CD14-positive monocyte (primary cell): ENCODE measurements around the gene STX2. TPM values are rescaled to one million over a fixed set of nuclear protein-coding genes. Genes with fewer than 3 reads are reported as not detected.

Experiments used
- DNase-seq, 3 donors: peaks; one replicate each; pipeline ENCODE4 v3.0.0-alpha.2; 2011 to 2022
- H2AFZ ChIP-seq: 2 replicates; pipeline ENCODE4 v1.6.0; 2012; ENCODE audit warnings: mild to moderate bottlenecking, low read depth, low read length, inconsistent platforms; ENCODE audit not compliant: insufficient read depth, poor library complexity, severe bottlenecking
- H3K27ac ChIP-seq, 2 donors: 1 replicate in 1 of 2; 2 replicates in 1 of 2; pipeline ENCODE4 v1.5.1; 2012 to 2013; ENCODE audit warnings: low read length in 2 of 2, control low read depth in 1 of 2, inconsistent platforms in 1 of 2, low read depth in 1 of 2, mild to moderate bottlenecking in 1 of 2
- H3K27me3 ChIP-seq, 2 donors: one replicate each; pipeline versions ENCODE4 v1.6.0 to v1.6.1; 2011 to 2013; ENCODE audit warnings: low read length in 2 of 2; ENCODE audit not compliant: control insufficient read depth in 2 of 2, insufficient read depth in 2 of 2
- H3K36me3 ChIP-seq, 2 donors: replicated peaks in 1 of 2; 1 replicate in 1 of 2; 2 replicates in 1 of 2; pipeline versions ENCODE4 v1.5.1 to v1.6.1; 2012 to 2013; ENCODE audit warnings: low read length in 2 of 2, control low read depth in 1 of 2, inconsistent platforms in 1 of 2, mild to moderate bottlenecking in 1 of 2; ENCODE audit not compliant: insufficient read depth in 2 of 2, control insufficient read depth in 1 of 2
- H3K4me1 ChIP-seq, 2 donors: 1 replicate in 1 of 2; 2 replicates in 1 of 2; pipeline versions ENCODE4 v1.5.1 to v1.6.1; 2012 to 2013; ENCODE audit warnings: low read length in 2 of 2, control low read depth in 1 of 2, inconsistent platforms in 1 of 2, mild to moderate bottlenecking in 1 of 2, moderate library complexity in 1 of 2; ENCODE audit not compliant: insufficient read depth in 2 of 2, control insufficient read depth in 1 of 2
- H3K4me2 ChIP-seq: replicated peaks from 2 replicates; pipeline ENCODE3; 2012; ENCODE audit warnings: low read length, moderate library complexity, mild to moderate bottlenecking; ENCODE audit not compliant: poor library complexity, severe bottlenecking; ENCODE audit errors: extremely low read depth
- H3K4me3 ChIP-seq, 3 experiments: fragments of 200-600 bp in 1 of 3; sonication (generic) in 1 of 3; replicated peaks in 1 of 3; 1 replicate in 2 of 3; 2 replicates in 1 of 3; pipeline ENCODE4 v1.5.1; 2011 to 2013; ENCODE audit warnings: low read length in 3 of 3, mild to moderate bottlenecking in 3 of 3, control low read depth in 2 of 3, low read depth in 2 of 3, inconsistent platforms in 1 of 3, moderate library complexity in 1 of 3
- H3K79me2 ChIP-seq: 2 replicates; pipeline ENCODE4 v1.6.0; 2012; ENCODE audit warnings: mild to moderate bottlenecking, control low read depth, inconsistent platforms, low read length, moderate library complexity; ENCODE audit not compliant: insufficient read depth
- H3K9ac ChIP-seq: 2 replicates; pipeline ENCODE4 v1.6.0; 2017; ENCODE audit warnings: low read length, mild to moderate bottlenecking; ENCODE audit not compliant: insufficient read depth, poor library complexity, severe bottlenecking
- H3K9me3 ChIP-seq, 2 donors: replicated peaks in 1 of 2; 1 replicate in 1 of 2; 2 replicates in 1 of 2; pipeline versions ENCODE4 v1.5.1 to v1.6.1; 2012 to 2013; ENCODE audit warnings: low read length in 2 of 2, control low read depth in 1 of 2; ENCODE audit not compliant: control insufficient read depth in 1 of 2, insufficient read depth in 1 of 2
- H4K20me1 ChIP-seq: 2 replicates; pipeline ENCODE4 v1.6.0; 2012; ENCODE audit warnings: mild to moderate bottlenecking, low read length, control low read depth, moderate library complexity; ENCODE audit not compliant: insufficient read depth
- H3K27ac Mint-ChIP-seq, 7 donors: one replicate each; pipeline ENCODE4 v1.8.0; 2020; ENCODE audit warnings: mild to moderate bottlenecking in 7 of 7, mixed read lengths in 7 of 7, moderate library complexity in 6 of 7, inconsistent platforms in 2 of 7
- H3K27me3 Mint-ChIP-seq, 3 donors: one replicate each; pipeline ENCODE4 v1.8.0; 2021 to 2022; ENCODE audit warnings: low read depth in 3 of 3, mild to moderate bottlenecking in 3 of 3, mixed read lengths in 3 of 3, moderate library complexity in 3 of 3, inconsistent platforms in 1 of 3
- H3K36me3 Mint-ChIP-seq, 2 donors: one replicate each; pipeline ENCODE4 v1.8.0; 2020; ENCODE audit warnings: mixed read lengths in 2 of 2, inconsistent platforms in 1 of 2, mild to moderate bottlenecking in 1 of 2
- H3K4me1 Mint-ChIP-seq: one replicate; pipeline ENCODE4 v1.8.0; 2020; ENCODE audit warnings: mild to moderate bottlenecking, mixed read lengths
- H3K4me3 Mint-ChIP-seq, 2 donors: one replicate each; pipeline ENCODE4 v1.8.0; 2020; ENCODE audit warnings: mild to moderate bottlenecking in 2 of 2, mixed read lengths in 2 of 2, moderate library complexity in 1 of 2
- H3K9me3 Mint-ChIP-seq, 7 donors: one replicate each; pipeline ENCODE4 v1.8.0; 2020 to 2022; ENCODE audit warnings: mixed read lengths in 7 of 7, mild to moderate bottlenecking in 6 of 7, moderate library complexity in 6 of 7, inconsistent platforms in 2 of 7
- CTCF ChIP-seq: fragments of 200-600 bp; IDR thresholded peaks from one replicate; pipeline ENCODE4 v1.8.0; 2022; ENCODE audit warnings: antibody characterized with exemption, mild to moderate bottlenecking
- whole genome bisulfite sequencing: methylation state at CpG from one replicate; pipeline ENCODE4 v1.1.5; 2013; ENCODE audit warnings: missing lambda C conversion rate; ENCODE audit not compliant: insufficient coverage; 5-methylcytosine and 5-hydroxymethylcytosine counted together
- intact Hi-C, 2 donors: fragments of 100-400 bp; cut with micrococcal nuclease; formaldehyde crosslinking; loops; one replicate each; pipeline versions ENCODE4 v1.15.0 to v1.15.1; 2023
- polyA plus RNA-seq, 3 donors: library from polyadenylated mRNA; depleted of rRNA in 1 of 3; unstranded in 2 of 3; stranded (reverse) in 1 of 3; fragments of 300-500 nt in 2 of 3; fragments of >200 nt in 1 of 3; fragmentation: Illumina TruSeq in 2 of 3; gene quantifications; 1 replicate in 2 of 3; 2 replicates in 1 of 3; pipeline ENCODE4 v1.2.3, GENCODE V29; 2012 to 2021

Gene STX2
- polyA plus RNA-seq, 3 donors: 4.8 to 32.9 (median 7.6) TPM

GRCh38 chr12:130775953-130776856 is 62.8 kb downstream of the STX2 start:
- DNase-seq: no peak
- Histone ChIP-seq H3K4me1 (peaks cover 8 to 11% of the 10 kb centered on the region in 2 donors), H4K20me1 (no peaks in the 10 kb centered on the region), H3K9me3 (no peaks in the 10 kb centered on the region), H2AFZ (peak overlapping the region; percentile 54), H3K4me2 (peak overlapping the region; percentile 68), H3K79me2 (no peaks in the 10 kb centered on the region), H3K27ac (no peak overlapping the region), H3K27me3 (peaks cover 4 to 24% of the 10 kb centered on the region in 2 donors), H3K36me3 (no peaks in the 10 kb centered on the region), H3K4me3 (peak overlapping the region in 1 of 3 experiments; percentile 60), H3K9ac (peak overlapping the region; percentile 46)
- Mint-ChIP-seq H3K4me1 (peaks cover 15% of the 10 kb centered on the region), H3K4me3 (peak overlapping the region; percentile 64 to 90), H3K27ac (no peak overlapping the region), H3K36me3 (no peaks in the 10 kb centered on the region), H3K9me3 (peaks cover 0 to 2% (median 0%) of the 10 kb centered on the region in 7 donors), H3K27me3 (peaks cover 36 to 44% (median 38%) of the 10 kb centered on the region in 3 donors)
- 8% methylated on average over 41 of the region's 41 CpGs for WGBS
- intact Hi-C loops: no loop called here
- TF ChIP-seq CTCF: no peak

- Mint-ChIP-seq H3K36me3 (no peaks in the 10 kb centered on the region), H3K9me3 (peaks cover 0 to 2% (median 0%) of the 10 kb centered on the region in 7 donors), H3K27ac (no peak overlapping the region), H3K4me3 (no peak overlapping the region), H3K4me1 (peaks cover 2% of the 10 kb centered on the region), H3K27me3 (peaks cover 8 to 20% (median 19%) of the 10 kb centered on the region in 3 donors)
- TF ChIP-seq CTCF: no peak
- Histone ChIP-seq H3K27me3 (peaks cover 2 to 6% of the 10 kb centered on the region in 2 donors), H2AFZ (no peak overlapping the region), H3K27ac (no peak overlapping the region), H3K9ac (no peak overlapping the region), H3K4me3 (no peak overlapping the region), H3K9me3 (peaks cover 4 to 5% of the 10 kb centered on the region in 2 donors), H3K36me3 (no peaks in the 10 kb centered on the region), H4K20me1 (no peaks in the 10 kb centered on the region), H3K79me2 (no peaks in the 10 kb centered on the region), H3K4me2 (no peak overlapping the region), H3K4me1 (no peaks in the 10 kb centered on the region)
- intact Hi-C loops: no loop called here
- 76% methylated on average over 2 of the region's 7 CpGs for WGBS
- no peak for DNase-seq
Measured at GRCh38 chr12:130770413-130771028, 68.5 kb downstream of the STX2 start.
